ENCODE data around the gene ZBTB7C.

Gene ZBTB7C

DNA sequence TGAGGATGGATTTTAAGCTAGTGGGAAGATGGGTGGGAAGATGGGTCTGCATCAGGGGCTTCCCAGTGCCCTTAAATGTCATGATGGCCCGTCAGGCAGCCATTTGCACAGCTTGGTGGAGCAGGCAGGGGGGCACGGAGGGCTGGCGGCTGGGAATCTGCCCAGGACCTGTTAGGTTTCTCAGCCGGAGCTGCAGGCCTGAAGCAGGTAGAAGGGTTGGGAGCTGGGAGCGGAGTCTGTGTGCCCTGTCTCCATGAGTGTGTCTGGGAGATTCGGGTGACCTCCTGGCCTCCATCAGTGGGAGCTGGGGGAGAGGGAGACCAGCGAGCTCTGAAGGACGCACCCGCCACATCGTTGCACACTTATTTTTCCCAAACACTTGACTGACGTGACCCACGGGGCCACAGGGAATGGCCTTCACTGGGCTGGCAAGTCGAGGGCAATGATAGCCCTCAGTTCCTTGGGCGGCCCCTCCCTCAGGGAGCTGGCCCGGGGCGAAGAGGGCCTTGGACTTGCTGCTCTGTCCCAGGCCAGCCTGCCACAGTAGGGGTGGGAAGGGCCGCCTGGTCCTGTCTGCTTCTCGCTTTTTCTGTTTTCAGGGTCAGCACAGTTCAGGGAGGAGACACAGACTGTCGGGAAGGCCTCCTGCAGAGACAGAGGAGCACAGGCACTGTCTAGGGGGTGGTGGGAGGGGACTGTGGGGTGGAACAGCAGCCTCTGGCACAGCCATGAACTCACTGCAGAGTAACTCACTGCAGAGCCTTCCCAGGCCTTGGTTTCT, 236.8 kb downstream of the ZBTB7C start:
- no peak for DNase-seq (ENCODE audit: low read depth)
- no peak overlapping the region for H3K4me3 ChIP-seq (ENCODE audit: low read depth, low read length)
- TF ChIP-seq, protein P1, sequence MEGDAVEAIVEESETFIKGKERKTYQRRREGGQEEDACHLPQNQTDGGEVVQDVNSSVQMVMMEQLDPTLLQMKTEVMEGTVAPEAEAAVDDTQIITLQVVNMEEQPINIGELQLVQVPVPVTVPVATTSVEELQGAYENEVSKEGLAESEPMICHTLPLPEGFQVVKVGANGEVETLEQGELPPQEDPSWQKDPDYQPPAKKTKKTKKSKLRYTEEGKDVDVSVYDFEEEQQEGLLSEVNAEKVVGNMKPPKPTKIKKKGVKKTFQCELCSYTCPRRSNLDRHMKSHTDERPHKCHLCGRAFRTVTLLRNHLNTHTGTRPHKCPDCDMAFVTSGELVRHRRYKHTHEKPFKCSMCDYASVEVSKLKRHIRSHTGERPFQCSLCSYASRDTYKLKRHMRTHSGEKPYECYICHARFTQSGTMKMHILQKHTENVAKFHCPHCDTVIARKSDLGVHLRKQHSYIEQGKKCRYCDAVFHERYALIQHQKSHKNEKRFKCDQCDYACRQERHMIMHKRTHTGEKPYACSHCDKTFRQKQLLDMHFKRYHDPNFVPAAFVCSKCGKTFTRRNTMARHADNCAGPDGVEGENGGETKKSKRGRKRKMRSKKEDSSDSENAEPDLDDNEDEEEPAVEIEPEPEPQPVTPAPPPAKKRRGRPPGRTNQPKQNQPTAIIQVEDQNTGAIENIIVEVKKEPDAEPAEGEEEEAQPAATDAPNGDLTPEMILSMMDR (IDR thresholded peaks at IDR 0.05; ENCODE audit: low read depth, low read length, missing control alignments), result no peak

DNA sequence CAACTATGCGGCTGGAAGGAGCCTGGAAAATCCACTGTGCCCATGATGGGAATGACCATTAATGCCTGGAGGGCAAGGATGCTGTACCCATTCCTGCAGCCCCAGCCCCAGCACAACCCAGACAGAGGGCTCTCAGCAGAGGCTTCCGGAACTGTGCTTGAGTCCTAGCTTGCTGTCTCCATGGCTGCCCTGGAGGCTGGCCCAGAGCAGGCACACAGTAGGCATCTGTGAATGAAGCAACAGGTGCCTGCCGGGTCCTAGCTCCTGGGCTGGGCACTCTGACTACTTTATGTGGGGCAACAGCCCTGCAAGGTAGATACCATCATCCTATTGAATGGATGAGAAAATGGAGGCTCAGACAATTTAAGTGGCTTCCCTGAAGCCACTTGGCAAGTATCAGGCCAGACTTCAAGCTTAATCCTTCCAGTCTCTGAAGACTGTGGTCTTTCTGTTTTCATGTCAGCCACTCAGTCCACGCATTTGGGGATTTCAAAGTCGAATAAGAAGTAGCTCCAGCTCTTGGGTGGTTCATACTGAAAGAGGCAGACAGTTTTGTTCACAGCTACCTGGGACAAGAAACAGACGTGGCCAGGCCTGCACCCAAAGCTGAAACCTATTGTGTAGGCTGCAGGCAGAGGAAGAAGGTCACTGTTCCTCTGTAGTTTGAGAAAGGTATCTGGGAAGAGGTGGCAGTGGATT, 237.5 kb downstream of the ZBTB7C start:
- no peak for DNase-seq (ENCODE audit: low read depth)
- TF ChIP-seq, protein P1 (IDR thresholded peaks at IDR 0.05; ENCODE audit: low read depth, low read length, missing control alignments), result no peak
- no peak overlapping the region for H3K4me3 ChIP-seq (ENCODE audit: low read depth, low read length)

DNA sequence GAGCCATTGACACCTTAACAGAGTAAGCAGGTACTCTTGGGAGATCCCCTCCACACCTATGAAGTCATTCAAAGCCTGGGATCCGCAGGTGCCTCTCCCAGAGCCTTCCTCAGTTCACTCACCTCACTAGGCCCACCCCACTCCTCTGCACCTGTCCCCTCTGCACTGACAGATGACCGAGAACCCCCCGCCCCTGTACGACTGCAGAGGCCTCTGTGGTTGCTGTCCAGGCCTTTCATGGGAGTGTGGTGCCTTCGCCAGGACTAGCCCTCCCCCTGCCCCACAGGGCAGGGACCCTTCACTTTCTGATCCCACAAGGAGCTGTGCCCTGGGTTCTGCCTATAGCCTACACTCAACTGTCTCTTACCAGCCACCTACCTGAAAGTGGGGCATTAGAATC, 238.5 kb downstream of the ZBTB7C start:
- TF ChIP-seq, protein P1 (IDR thresholded peaks at IDR 0.05; ENCODE audit: low read depth, low read length, missing control alignments), result no peak
- no peak for DNase-seq (ENCODE audit: low read depth)
- no peak overlapping the region for H3K4me3 ChIP-seq (ENCODE audit: low read depth, low read length)

DNA sequence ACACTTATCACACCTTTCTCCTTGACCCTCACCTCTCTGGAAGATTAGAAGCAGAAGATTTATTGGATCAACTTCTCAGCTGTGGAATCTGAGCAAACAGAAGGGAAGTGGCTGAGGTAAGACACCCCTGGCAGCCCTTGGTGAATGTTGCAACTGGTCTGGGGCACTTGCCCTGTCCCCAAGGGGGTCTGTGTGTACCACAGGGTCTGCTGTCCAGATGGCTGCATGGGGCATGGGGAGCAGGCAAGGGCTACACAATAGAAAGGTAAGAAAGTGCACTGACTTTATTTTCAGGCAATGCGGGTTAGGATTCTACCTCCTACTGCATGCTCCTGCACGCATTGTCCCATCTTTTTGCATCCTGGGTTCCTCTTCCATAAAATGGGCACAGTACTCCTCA, 240.3 kb downstream of the ZBTB7C start:
- TF ChIP-seq, protein P1 (IDR thresholded peaks at IDR 0.05; ENCODE audit: low read depth, low read length, missing control alignments), result no peak
- no peak for DNase-seq (ENCODE audit: low read depth)
- H3K4me3 ChIP-seq (ENCODE audit: low read depth, low read length), result no peak overlapping the region

DNA sequence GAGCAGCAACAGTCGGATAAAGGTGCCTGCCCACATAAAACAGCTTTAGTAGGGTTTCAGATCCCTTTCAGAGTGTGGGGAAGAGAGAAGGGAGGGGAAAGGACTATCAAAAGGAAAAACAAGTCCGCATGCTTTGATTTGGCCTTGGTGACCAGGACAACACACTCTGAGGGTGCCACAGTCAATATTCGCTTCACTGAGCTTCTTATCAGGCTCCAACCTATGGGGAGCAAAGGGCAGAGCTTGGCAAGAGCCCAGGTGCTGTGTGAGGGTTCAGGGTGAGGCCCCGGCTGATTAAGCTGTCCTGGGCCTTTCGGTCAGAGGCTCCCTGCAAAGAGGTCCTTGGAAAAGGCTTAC, 241.3 kb downstream of the ZBTB7C start:
- DNase-seq (ENCODE audit: low read depth), result no peak
- no peak overlapping the region for H3K4me3 ChIP-seq (ENCODE audit: low read depth, low read length)
- TF ChIP-seq, protein P1 (IDR thresholded peaks at IDR 0.05; ENCODE audit: low read depth, low read length, missing control alignments), result no peak

DNA sequence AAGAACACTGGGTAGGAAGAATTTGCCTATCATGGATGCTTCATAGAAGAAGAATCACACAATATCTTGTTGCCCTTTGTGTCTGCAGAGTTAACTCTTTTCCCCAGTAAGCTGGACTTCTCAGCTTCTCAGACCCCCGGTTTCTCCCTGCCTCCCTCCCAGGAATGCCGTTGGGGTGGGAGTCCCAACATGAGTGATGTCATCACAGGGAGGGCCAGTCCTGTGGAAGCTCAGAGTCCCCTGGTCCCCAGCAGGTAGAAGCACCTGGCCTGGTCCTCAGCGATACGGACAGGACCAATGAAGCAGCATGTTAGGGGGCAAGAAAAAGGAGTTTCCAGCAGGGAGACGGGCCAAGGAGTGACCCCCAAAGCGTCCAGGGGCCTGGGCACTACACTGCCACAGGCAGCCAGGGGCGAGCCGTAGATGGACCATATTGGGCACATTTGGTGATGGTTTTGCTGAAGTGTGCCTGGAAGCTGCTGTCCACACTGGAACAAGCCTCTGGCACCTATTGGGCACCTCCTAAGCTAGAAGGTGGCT, 242.8 kb downstream of the ZBTB7C start:
- DNase-seq (ENCODE audit: low read depth), result no peak
- TF ChIP-seq, protein P1 (IDR thresholded peaks at IDR 0.05; ENCODE audit: low read depth, low read length, missing control alignments), result no peak
- H3K4me3 ChIP-seq (ENCODE audit: low read depth, low read length), result no peak overlapping the region
